Liver (tissue), 9 donors: Measurements from ENCODE around the gene TUBB1. TPM values are rescaled to one million over a fixed set of nuclear protein-coding genes. Genes with fewer than 3 reads are reported as not detected.
"Not testable (repeated sequence)": the region's sequence is repeated elsewhere in the genome, so short reads cannot be mapped to it uniquely, and the experiment has no call there.

ENCODE experiments used
- DNase-seq: peaks from one replicate; pipeline ENCODE4 v3.0.0-alpha.2; 2017; ENCODE audit warnings: low spot score
- H3K27ac ChIP-seq, 2 donors: one replicate each; pipeline ENCODE4 v1.7.0; 2013; ENCODE audit warnings: inconsistent platforms in 2 of 2, low read length in 2 of 2, control low read depth in 1 of 2, low read depth in 1 of 2, mild to moderate bottlenecking in 1 of 2
- H3K27me3 ChIP-seq, 4 donors: one replicate each; pipeline versions ENCODE4 v1.6.1 to v1.7.0; 2013; ENCODE audit warnings: low read length in 3 of 4, inconsistent platforms in 1 of 4, mild to moderate bottlenecking in 1 of 4, moderate library complexity in 1 of 4; ENCODE audit not compliant: control insufficient read depth in 4 of 4, insufficient read depth in 4 of 4
- H3K36me3 ChIP-seq, 4 donors: one replicate each; pipeline versions ENCODE4 v1.6.1 to v1.7.0; 2013; ENCODE audit warnings: low read length in 3 of 4, mild to moderate bottlenecking in 3 of 4, low read depth in 1 of 4, moderate library complexity in 1 of 4; ENCODE audit not compliant: control insufficient read depth in 4 of 4, insufficient read depth in 3 of 4
- H3K4me1 ChIP-seq, 4 donors: one replicate each; pipeline versions ENCODE4 v1.6.1 to v1.7.0; 2013; ENCODE audit warnings: low read length in 3 of 4, mild to moderate bottlenecking in 3 of 4, moderate library complexity in 1 of 4; ENCODE audit not compliant: control insufficient read depth in 4 of 4, insufficient read depth in 4 of 4
- H3K4me3 ChIP-seq, 3 donors: one replicate each; pipeline versions ENCODE4 v1.6.1 to v1.7.0; 2013; ENCODE audit warnings: low read length in 3 of 3, control low read depth in 1 of 3, low read depth in 1 of 3, mild to moderate bottlenecking in 1 of 3
- H3K9ac ChIP-seq, 2 donors: one replicate each; pipeline ENCODE4 v1.7.0; 2013; ENCODE audit warnings: low read length in 2 of 2, mild to moderate bottlenecking in 2 of 2, moderate library complexity in 2 of 2, control low read depth in 1 of 2, low read depth in 1 of 2
- H3K9me3 ChIP-seq, 4 donors: one replicate each; pipeline versions ENCODE4 v1.6.1 to v1.7.0; 2013; ENCODE audit warnings: low read length in 3 of 4; ENCODE audit not compliant: control insufficient read depth in 4 of 4
- EGR1 ChIP-seq, 2 donors: IDR thresholded peaks; 2 replicates each; pipeline ENCODE4 v1.6.1; 2016 to 2018; ENCODE audit warnings: antibody characterized with exemption in 2 of 2, low read depth in 2 of 2
- GABPA ChIP-seq, 2 donors: IDR thresholded peaks in 1 of 2; conservative IDR thresholded peaks in 1 of 2; 2 replicates each; pipeline ENCODE4 v1.6.1; 2016; ENCODE audit warnings: antibody characterized with exemption in 2 of 2, mild to moderate bottlenecking in 1 of 2, moderate library complexity in 1 of 2
- HNF4A ChIP-seq, 2 donors: conservative IDR thresholded peaks; 2 replicates each; pipeline ENCODE4 v1.6.1; 2016; ENCODE audit warnings: antibody characterized with exemption in 2 of 2, mild to moderate bottlenecking in 2 of 2
- HNF4G ChIP-seq: IDR thresholded peaks from 2 replicates; pipeline ENCODE4 v1.6.1; 2016; ENCODE audit warnings: antibody characterized with exemption
- JUND ChIP-seq, 2 donors: IDR thresholded peaks; 2 replicates each; pipeline ENCODE4 v1.6.1; 2016; ENCODE audit warnings: antibody characterized with exemption in 2 of 2
- NR2F2 ChIP-seq: IDR thresholded peaks from 2 replicates; pipeline ENCODE4 v1.6.1; 2016; ENCODE audit warnings: antibody characterized with exemption
- REST ChIP-seq: IDR thresholded peaks from 2 replicates; pipeline ENCODE4 v1.6.1; 2016; ENCODE audit warnings: antibody characterized with exemption, mild to moderate bottlenecking
- SP1 ChIP-seq: IDR thresholded peaks from 2 replicates; pipeline ENCODE4 v1.6.1; 2018; ENCODE audit warnings: antibody characterized with exemption, mild to moderate bottlenecking
- YY1 ChIP-seq: IDR thresholded peaks from 2 replicates; pipeline ENCODE4 v1.6.1; 2016; ENCODE audit warnings: antibody characterized with exemption, mild to moderate bottlenecking
- ZBTB33 ChIP-seq: IDR thresholded peaks from 2 replicates; pipeline ENCODE4 v1.6.1; 2016; ENCODE audit warnings: antibody characterized with exemption
- WGBS: extraction: QIAGEN DNeasy Blood & Tissue Kit; methylation state at CpG from one replicate; pipeline ENCODE4 v1.1.7; 2013; 5-methylcytosine and 5-hydroxymethylcytosine counted together
- polyA plus RNA-seq, 2 donors: library from polyadenylated mRNA; stranded (reverse) in 1 of 2; unstranded in 1 of 2; fragments of 200-250 nt in 1 of 2; fragments of >200 nt in 1 of 2; fragmentation: Nextera tagmentation in 1 of 2; extraction: Ambion mirVana in 1 of 2; gene quantifications; one replicate each; pipeline versions ENCODE4 v1.2.1 to v1.2.3, GENCODE V29; 2013 to 2015
- total RNA-seq, 2 donors: library from RNA; depleted of rRNA; stranded (reverse); fragments of >200 nt; gene quantifications; one replicate each; pipeline ENCODE4 v1.2.3, GENCODE V29; 2014
- TF ChIP-seq, protein P1 (sequence below): IDR thresholded peaks from 2 replicates; pipeline ENCODE4 v1.6.1; 2016; ENCODE audit warnings: antibody characterized with exemption
- donor health status: healthy.
- donor health status: healthy.
- donor health status: healthy.
- donor health status: healthy.
- donor health status: healthy.

Gene TUBB1
- total and polyA plus RNA-seq, 4 donors: 0.17 to 59.5 (median 0.24) TPM

DNA sequence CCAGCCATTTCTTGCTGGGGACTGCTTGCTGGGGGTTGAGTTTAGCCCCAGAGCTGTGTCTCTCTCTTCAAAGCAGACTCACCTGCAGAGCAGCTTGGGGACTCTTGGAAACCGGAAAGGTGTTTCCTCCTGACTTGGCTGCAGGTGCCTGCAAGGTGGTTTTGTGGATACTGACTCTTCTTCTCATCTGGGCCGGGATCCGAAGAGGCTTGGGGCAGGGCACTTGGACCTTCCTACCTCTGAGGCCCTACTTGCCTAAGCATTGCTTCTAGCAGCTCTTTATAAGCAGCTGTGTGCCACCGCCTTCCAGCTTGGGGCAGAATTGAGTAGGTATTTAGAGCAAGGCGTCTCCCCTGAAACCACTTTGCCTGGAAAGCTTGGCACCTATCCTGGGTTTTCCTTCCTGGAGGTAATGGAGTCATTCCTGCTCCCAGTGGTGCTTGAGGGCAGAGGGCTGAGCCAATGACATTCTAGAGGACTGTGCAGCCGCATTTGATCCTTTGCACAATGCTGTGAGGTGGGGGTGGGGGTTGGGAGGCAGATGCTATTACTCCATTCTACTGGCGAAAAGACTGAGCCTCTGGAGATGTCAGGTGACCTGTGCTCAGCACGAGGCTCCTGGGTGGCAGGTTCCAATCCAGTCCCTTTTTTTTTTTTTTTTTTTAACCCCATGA is 8.8 kb upstream of the TUBB1 start (continued):
- TF ChIP-seq REST (no peak), JUND (IDR thresholded peaks at IDR 0.05) (no peak), YY1 (no peak), HNF4A (conservative IDR thresholded peaks at IDR 0.05) (no peak), HNF4G (no peak), GABPA (IDR thresholded peaks at IDR 0.05 in 1 of 2, conservative IDR thresholded peaks at IDR 0.05 in 1 of 2) (no peak), EGR1 (IDR thresholded peaks at IDR 0.05; ENCODE audit: low read depth in 2 of 2) (no peak), NR2F2 (no peak)
- TF ChIP-seq, protein P1, sequence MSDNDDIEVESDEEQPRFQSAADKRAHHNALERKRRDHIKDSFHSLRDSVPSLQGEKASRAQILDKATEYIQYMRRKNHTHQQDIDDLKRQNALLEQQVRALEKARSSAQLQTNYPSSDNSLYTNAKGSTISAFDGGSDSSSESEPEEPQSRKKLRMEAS: no peak

- Histone ChIP-seq H3K9ac (no peak overlapping the region), H3K36me3 (no peaks in the 10 kb centered on the region), H3K4me3 (no peak overlapping the region), H3K27ac (no peak overlapping the region), H3K4me1 (peaks cover 0 to 7% (median 2%) of the 10 kb centered on the region in 4 donors), H3K9me3 (no peaks in the 10 kb centered on the region), H3K27me3 (no peaks in the 10 kb centered on the region)
- TF ChIP-seq SP1: peak; percentile 24
- peak; percentile 20 for TF ChIP-seq NR2F2
- TF ChIP-seq ZBTB33: no peak
- DNase-seq: peak; percentile 70
- 79% methylated on average over 17 of the region's 17 CpGs for WGBS
These were observed 8.0 kb upstream of the TUBB1 start for GRCh38 chr20:59010995-59011873.

- not testable (repeated sequence) for H3K27ac ChIP-seq, H3K9me3 ChIP-seq, H3K36me3 ChIP-seq, DNase-seq, H3K4me3 ChIP-seq, H3K4me1 ChIP-seq, H3K9ac ChIP-seq, H3K27me3 ChIP-seq
- WGBS: 95% methylated on average over 3 of the region's 3 CpGs
These were observed 7.4 kb upstream of the TUBB1 start for GRCh38 chr20:59011874-59012157.
